GM12801 (cell line): ENCODE data around the gene AHCYL2.

Experiments
- CTCF ChIP-seq: IDR thresholded peaks from one replicate; pipeline ENCODE4 v1.5.1; 2011; ENCODE audit warnings: control low read depth; ENCODE audit not compliant: insufficient read length; ENCODE audit errors: extremely low read depth

The AHCYL2 gene

GRCh38 chr7:129224251-129225205 is at the start of gene AHCYL2:
Gene AHCYL2, plus strand, starts transcription at chr7:129225030.
- TF ChIP-seq CTCF, result no peak

- no peak for TF ChIP-seq CTCF
Observed at GRCh38 chr7:129176916-129177710, 47.7 kb upstream of the AHCYL2 start.

GRCh38 chr7:129184981-129185670 is 39.7 kb upstream of the AHCYL2 start:
- no peak for TF ChIP-seq CTCF

GRCh38 chr7:129186749-129187260 is 38.0 kb upstream of the AHCYL2 start:
- TF ChIP-seq CTCF, result no peak

- no peak for TF ChIP-seq CTCF
Observed at GRCh38 chr7:129187681-129188371, 37.0 kb upstream of the AHCYL2 start.

- TF ChIP-seq CTCF, result no peak
Observed at GRCh38 chr7:129188372-129188891, 36.4 kb upstream of the AHCYL2 start, which contains the start of gene SMO. Gene SMO, plus strand, starts transcription at chr7:129188633. Its CDS starts 519 bp downstream, at chr7:129189152.
